ENCODE measurements around the gene XYLT1.

XYLT1 gene

DNA sequence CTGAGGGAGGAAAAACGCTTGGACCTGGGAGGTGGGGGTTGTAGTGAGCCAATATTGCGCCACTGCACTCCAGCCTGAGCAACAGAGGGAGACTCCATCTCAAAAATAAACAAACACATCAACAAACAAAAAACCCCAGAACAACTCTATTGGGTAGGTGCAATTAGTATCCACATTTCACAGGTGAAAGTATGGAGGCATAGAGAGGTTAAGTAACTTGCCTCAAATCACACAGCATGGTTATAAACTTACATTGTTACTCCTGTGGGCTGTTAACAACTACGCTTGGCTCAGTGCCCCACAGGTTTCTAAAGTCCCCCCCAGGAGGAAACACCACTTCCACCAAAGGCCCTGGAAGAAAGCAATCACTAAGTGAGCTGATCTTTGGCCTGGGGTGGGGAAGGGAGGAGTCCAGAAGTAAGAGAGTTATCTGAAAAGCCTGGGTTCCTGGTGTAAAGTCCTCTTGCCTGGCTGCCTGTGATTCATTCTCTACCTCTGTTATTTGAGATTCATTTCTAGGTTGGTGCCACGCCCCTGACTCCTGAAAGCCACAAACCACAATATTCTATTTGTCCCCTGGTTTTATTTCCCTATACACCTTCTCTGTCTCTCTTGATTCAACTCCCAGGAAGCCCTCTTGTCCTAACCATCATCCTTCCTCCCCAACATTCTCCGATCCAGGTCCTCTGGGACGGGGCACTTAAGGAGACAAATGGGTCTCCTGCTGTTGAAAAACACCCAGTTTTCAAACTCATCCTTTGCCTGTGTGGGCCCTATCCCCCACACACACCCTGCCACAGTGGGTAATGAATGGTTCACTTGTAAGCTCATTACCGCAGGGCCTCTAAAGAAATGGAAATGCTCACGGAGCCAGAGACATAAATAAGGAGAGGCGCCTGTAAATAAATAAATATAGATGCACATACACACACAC, 195.4 kb downstream of the XYLT1 start:
- peak in 1 of 2 donors; percentile 10 for DNase-seq

DNA sequence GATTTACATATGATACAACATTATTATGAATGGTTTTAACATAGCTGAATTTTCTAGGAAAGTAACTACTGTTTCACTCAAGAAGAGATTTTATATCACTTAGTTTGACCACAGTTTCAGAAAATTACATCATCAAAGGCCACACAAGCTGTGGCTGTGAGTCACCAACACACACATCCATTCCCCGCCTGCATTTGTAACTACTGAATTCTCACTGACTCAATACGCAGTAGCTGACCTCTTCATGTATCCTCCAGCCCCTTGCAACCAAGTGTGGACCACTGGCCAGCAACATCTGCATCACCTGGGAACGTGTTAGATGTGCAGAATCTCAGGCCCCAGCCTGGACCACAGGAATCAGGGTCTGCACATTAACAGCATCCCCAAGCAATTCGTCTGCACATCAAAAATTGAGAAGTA, 197.6 kb downstream of the XYLT1 start:
- peak; percentile 35 to 40 for DNase-seq

DNA sequence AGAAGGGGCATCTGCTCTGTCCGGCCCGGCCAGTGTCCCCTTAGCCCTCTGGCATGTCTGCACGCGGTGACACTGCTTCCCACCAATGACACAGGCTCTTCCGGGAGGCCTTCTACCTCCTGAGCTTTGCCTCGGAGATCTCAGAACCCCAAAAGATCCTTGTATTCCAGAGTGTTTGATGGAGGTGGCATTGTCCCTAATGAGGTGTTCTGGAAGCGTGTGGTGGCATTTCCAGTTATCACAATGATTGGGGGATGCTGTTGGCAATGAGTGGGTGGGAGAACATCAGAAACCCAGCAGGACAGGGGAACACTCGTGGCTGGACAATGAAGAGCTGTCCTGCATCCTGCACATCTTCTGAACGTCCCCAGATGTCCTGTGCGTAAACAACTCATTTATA, 198.0 kb downstream of the XYLT1 start:
- DNase-seq = no peak

DNA sequence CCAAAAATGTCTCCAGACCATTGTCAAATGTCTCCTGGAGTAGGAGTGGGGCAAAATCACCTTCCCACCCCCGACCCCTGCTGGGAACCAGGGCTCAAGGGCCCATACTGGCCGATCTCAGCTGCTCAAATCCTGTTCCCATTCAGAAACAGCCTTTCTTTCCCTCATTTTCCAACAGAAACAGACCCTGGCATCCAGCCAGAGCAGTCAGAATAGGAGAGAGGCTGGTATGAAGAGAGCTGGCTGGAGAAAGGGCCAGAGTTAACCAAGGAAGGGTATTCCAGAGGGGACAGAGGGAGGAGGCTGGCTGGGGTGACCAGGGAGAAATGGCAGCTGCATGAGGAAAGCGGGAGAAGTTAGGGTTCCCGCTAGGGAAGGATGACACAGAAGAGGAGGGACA, 199.1 kb downstream of the XYLT1 start:
- DNase-seq = no peak

DNA sequence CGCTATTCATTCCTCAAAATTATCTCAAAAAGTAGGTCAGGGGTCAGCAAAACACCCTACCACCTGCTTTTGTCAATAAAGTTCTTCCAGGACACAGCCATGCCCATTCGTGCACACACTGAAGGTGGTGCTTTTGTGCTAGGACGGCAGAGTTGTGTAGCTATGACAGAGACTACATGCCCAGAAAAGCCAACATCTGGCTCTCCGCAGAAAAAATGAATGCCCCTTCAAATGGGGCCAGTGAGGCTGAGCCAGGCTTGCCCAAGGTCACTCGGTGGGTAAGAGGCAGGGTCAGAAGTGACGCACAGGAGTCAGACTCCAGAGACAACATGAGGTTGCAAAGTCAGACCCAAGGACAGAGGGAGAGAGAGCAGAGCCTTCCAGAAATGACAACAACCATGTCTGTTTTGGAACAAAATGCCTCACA, 200.1 kb downstream of the XYLT1 start:
- DNase-seq = no peak

DNA sequence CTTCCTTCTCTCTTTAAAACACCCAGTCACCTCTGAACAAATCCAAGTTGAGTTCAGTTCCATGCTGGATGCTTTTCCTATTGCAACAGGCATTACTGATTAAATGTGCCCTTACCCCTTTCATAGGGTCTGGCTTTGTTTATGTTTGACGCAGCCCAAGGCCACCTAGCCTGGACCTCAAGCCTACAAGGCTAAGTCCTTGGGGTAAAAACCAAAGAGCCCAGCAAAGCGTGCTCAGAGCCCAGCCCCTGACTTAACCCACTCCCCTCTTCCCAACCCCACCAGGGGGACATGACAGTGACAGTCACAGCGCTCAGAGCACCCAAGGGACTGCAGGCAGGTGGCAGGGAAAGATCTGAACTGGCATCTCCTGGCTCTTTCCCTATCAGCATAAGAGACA, 200.6 kb downstream of the XYLT1 start:
- DNase-seq = no peak

DNA sequence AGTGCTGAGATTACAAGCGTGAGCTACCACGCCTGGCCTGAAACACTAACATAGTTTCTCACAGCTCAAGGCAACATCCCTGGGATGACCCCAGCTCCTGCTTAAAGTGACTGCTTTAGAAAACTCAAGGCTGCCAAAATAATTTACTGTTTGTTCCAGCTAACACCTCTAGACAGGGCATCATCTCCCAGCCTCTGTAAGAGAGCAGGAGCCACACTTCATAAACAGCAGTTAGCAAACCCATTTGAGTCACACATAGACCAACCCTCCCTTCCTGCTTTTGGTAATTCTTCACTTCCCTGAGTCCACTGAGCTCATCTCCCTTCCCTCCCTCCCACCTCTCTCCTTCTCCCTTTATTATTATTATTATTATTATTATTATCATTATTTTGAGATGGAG, 201.3 kb downstream of the XYLT1 start:
- no peak for DNase-seq

DNA sequence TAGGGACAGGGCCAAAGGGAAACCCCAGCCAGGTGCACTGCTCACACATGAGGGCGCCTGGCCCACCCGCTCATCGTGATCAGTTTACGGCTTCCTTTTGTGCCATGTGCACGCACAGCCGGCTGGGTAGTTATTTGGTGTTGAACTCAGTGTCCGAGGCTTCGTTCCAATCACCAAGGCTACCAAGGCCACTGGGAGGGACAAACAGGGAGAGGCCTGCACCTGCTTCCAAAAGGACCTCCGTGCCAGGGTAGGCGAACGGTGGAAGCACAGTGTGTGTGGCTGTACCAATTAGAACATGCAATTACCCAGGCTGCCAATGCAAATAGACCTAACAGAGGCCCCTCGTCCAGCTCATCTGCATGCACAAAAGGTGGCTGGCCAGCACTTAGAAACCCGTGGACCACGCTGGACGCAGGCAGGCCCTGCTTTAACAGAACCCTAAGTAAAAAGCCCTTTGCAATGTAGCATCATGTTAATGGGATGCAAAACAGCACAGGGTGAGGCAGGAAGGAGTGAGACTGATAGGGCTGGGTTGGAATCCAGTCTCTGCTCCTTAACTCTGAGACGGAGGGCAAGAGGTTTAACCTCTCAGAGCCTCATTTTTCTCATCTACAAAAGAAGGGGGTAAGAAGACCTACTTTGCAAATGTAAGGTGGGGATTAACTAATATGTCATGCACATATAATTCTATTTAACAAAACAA, 204.0 kb downstream of the XYLT1 start:
- DNase-seq = no peak

DNA sequence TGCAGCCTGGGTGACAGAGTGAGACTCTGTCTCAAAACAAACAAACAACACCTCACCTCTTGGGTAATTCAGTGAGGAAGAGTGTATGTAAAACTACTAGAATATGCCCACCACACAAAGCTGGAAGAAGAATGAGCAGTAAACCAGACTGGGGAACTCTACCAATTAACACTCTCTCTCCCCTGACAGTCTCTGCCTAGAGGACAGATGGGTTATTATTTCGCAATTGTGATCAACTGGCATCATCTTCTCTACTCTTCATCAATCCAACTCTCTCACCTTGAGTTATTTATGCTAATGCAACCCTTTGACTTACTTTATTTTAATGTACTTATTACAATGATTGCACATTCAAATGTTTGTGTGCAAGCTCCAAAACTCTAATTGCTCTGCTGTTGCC, 205.6 kb downstream of the XYLT1 start:
- no peak for DNase-seq

DNA sequence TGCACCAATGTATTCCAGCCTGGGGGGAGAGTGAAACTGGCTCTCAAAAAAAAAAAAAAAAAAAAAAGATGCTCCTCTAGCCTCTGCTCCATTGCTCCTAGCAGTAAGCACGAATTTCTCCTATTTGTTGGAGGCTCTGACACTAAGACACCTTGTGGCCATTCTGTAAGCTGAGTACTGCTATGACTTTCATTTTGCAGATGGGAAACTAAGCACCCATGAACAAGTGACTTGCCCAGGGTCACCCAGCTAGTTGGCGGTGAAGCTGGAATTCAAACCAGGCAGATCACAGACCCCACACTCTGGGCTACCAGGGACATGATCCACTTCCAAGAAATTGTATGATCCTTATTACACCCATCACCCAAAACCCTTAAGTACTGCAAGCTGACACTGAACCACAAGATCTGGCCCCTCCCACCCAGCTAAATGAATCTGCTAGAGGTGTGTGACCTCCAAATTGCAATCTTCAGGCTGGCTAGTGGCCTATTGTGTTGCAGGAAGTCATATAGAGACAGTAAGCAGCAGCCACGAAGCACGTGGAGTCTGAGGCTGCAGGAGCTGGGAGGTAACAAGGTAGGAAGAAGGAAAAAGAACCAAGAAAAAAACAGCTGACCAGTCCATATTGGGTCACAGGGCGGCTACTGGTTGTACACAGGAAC, 209.4 kb downstream of the XYLT1 start:
- DNase-seq = no peak

DNA sequence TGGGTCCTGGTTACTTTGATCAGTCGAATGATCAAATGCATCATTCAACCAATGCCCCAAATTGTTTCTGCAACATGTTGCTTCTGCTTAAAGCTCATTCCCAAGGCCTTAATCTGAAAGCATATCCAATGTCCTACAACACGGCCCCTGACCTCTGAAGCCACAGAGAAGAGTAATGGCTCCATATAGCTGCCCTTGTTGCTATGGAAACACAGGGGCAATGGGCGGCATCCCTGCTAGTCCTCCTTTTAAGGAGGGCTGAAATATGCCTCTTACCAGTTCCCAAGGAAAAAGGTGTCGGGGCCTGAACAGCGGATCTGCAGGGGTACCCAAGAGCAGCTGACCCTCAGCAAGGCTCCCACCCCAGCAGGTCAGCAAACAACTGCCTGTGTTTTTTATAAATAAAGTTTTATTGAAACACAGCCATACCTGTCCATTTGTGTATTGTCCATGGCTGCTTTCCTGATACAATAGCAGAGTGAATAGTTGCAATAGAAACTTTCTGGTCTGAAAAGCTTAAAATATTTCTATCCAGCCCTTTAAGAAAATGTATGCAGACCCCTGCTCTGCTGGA, 210.4 kb downstream of the XYLT1 start:
- no peak for DNase-seq

DNA sequence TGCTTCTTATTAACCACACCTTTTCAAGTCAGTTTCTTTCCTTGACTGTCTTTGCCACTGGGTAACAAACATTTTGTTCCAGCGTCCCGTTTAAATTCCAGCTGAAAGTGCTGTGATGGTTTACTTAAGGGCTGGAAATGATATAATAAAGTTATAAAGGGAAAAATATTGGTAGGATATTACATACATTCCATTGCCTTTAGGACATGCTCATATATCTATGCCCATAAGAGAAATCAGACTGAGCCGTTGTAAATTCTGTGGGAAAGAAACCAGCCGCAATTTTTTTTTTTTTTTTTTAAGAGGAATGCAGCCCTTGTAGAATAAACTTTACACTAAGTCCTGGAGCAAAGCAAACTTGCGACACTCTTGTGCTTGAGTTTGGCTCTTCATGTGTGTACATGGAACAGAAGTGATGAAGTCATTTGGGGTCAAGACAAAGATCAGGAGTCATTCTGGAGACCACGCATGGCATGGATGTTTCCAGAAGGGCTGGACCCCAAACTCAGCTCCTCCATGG, 210.9 kb downstream of the XYLT1 start:
- DNase-seq = no peak

DNA sequence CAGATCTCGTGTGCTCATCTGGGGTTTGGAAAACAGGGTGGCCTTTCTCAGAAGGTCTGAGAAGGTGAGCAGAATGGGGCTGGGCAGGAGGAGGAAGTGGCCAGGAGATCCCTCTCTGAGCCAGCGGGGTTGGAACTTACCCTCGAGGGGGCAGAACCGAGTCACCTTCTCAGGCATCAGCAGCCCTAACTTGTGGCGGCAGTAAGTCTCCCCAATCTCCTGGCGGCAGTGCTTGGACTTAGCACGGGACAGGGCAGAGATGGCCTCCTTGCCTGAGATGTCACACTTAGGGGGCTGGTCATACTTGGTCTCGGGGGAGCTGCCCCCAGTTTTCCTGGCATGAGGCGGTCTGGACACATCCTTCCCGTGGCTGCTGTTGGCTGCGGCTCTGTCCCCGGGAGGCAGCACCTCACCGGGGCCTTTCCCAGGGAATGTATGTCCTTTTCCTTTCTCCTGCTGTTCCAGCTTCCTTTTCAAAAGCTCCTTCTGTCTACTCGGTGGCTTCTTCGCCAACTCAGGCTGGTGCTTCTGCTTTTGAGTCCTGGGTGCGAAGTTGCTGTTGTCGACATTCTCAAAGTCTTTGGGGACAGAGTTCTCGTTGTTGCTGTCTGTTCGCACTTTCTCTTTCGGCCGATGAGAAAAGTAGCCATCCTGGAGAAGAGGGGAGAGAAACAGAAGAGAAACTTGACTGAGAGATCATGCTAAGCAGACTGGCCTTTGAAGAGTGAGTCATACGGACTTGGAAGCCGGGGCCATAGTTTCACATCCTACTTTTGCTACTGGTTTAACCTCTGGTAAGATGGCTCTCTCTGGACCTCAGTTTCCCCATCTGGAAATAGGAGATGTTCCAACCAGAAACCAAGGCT, 211.7 kb downstream of the XYLT1 start:
- no peak for DNase-seq

DNA sequence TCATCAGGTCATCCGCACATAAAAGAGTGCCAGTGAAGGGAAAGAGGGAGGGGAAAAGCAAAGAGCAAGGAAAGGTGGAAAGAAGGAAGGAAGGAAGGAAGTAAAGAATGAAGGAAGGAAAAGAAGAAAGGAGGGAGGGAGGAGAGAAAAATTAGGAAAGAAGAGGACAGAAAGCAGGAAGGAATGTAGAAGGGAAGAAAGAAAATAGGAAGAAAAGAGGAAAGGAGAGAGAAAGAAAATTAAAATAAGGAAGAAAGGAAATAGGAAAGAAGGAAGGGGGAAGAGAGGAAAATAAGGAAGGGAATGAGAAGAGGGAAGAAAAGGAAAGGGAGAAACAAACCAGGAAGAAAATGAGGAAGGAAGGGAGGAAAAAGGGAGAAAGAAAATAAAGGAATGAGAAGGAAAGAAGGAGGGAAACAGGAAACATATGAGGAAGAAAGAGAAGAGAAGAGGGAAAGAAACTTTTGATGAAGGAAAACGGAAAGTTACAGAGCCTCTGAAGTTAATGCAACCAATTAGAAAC, 212.6 kb downstream of the XYLT1 start:
- no peak for DNase-seq

DNA sequence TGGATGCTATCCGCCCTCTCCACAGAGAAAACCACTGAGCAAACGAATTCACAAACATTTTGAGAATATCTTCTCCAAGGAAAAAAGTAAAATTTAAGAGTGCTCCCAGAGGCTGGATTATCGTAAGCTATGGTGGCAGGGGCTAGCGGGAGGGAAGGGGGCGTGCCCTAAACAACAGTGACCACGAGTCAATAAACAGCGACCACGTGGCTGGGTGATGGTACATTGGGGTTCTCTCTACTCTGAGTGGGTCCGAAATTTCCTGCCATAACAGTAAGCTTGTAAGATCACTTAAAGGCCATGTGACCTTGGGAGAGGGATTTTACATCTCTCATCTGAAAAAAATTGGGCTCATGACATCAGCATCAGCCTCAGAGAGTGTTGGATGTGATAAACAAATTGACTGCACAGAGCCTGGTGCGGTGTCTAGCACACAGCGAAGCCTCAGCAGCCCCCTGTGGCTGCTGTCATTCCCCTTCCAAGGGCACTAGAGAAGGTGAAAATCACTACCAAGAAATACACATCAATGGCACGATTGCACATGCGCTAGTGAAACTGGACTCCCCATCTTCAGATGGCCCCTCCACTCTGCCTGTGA, 213.2 kb downstream of the XYLT1 start:
- no peak for DNase-seq

DNA sequence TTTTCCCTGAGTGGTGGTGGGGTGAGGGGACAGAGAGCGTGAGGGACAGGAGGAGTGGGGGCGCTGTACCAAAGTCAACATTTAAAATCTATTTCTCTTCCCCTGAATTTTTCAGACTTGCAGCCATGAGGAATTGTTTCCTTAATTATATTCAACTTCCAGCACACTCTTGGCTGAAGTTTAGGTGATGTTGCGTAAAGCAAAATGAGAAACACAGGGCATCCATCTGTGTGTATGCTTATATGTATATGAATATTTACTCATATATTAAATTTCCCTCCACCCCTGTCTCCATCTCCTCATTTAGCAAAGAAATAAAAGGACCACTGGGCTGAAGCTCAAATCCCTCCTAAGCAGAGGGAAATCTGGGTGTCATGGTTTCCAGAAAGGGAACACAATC, 218.1 kb downstream of the XYLT1 start:
- no peak for DNase-seq

DNA sequence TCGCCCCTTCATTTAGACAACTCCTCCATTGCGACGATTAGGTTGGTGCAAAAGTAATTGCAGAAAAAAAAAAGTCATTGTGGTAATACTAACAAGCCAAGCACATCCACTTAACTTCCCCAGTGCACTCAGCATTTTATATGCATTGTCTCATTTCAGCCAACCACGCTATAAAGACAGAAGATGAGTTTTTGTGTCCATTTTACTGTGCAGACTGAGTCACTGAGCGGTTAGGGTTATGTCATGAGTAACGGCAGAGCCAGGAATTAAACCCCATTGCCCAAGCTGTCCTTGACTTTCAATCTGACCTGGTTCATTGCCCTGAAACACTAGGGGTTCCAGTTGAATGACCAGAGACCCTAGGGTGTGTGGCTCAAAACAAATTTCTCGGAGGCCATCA, 218.7 kb downstream of the XYLT1 start:
- DNase-seq = no peak

DNA sequence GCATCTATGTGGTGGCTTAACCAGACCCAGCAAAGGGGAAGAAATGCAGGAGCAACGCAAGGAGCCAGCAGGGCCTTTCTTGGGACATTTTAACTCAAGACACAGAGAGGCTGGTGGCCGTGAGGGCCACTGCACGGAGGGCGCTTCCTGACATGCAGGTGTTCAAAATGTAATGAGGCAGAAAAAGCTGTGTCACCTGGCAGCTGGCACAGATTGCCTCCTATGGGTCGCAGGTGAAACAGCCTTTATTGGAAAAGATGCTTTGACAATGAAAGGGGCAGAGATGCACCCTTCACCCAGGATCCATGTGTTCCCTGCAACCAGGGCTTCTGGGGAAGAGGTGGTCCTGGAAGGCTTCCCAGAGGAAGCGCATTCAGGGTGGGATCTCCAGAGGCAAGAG, 219.3 kb downstream of the XYLT1 start:
- no peak for DNase-seq

DNA sequence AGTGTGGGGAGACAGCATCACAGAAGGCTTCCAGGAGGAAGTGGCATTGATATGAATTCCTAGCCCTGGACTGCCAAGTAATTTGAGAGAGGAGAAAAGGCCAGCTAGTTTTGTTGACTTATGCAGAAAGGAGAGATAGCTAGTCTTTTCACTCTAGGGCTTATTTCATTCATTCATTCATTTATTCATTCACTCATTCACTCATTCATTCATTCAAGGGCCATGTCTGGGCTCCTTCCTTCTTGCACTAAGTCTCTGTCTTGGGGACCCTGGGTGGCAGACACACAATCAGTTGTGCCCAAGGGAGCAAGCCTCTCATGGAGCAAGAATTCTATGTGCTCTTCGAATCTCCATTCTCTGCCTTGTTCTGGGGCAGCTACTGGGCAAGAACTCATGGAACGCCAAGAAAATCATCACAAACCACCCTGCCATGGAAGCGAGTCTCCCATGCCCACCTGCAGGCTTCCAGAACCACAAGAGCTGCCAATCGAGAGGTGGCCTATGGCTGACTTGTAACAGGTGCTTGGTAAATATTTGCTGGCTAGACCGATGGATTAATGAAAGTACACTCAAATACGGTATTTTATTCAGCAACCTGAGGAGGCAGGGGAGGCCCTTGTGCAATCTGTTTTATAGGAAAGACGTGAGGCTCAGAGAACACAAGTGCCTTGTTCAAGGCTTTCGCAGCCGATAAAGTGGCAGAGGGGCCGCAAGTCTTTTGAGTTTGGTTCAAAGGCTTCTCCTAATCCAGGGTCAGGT, 223.6 kb downstream of the XYLT1 start:
- DNase-seq = no peak

DNA sequence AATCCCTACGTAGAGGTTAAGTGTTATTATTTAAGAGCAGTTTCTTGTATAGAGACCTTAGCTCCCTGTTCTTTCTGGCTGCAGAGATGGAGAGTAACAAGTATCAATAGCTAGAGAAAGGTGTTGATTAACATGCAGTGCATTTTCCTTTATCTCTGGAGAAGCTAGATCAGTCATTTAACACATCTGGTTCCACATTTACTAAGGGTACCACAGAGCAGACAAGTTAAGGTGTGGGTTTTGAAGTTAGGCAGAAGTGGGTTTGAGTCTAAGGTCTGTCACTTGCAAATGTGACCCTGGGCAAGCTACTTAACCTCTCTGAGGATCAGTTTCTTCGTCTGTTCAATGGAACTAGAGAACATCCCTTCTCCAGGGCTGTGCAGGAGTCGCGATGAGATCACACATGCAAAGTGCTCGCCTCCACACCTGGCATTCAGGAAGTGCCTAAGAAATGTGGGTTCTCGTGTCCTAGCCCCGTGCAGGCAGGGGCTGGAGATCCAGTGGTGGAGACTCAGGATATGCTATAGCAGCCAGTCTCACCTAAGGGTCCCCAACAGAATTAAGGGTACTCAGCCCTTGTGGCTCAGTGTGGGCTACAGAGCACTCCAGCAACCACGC, 224.4 kb downstream of the XYLT1 start:
- no peak for DNase-seq
